Measurements from ENCODE around the gene SLC13A3. TPM values are rescaled to one million over a fixed set of nuclear protein-coding genes. Genes with fewer than 3 reads are reported as not detected.

Gene SLC13A3
- total RNA-seq, 1 experiment from 2014 or later, result 17.5 TPM

GRCh38 chr20:46557231-46557956 lies 93.9 kb downstream of the SLC13A3 start:
- peaks cover 7% of the 10 kb centered on the region; the same call in 1 of the 2 replicates for H3K4me1 ChIP-seq (ENCODE audit: insufficient read depth, low read length)
- H4K20me1 ChIP-seq (ENCODE audit: control insufficient read depth, insufficient read depth, insufficient read length), result no peaks in the 10 kb centered on the region
- no peak overlapping the region for H3K18ac ChIP-seq (ENCODE audit: insufficient read length, low read depth, low read length)
- H3K79me2 ChIP-seq (ENCODE audit: insufficient read depth, low read length), result no peaks in the 10 kb centered on the region
- H3K4ac ChIP-seq (ENCODE audit: low read depth, low read length), result no peak overlapping the region
- no peaks in the 10 kb centered on the region for H3K23me2 ChIP-seq (ENCODE audit: insufficient read length, low read depth, low read length, poor library complexity, severe bottlenecking)
- no peaks in the 10 kb centered on the region for H3K9me3 ChIP-seq (ENCODE audit: control insufficient read depth, low read depth, low read length)
- no peak overlapping the region for H2AFZ ChIP-seq (ENCODE audit: low read length)
- no peak overlapping the region for H3K14ac ChIP-seq (ENCODE audit: insufficient read depth, low read length)
- no peak overlapping the region for H4K5ac ChIP-seq (ENCODE audit: insufficient read length, low read depth, low read length)
- H4K8ac ChIP-seq (replicated peaks; ENCODE audit: insufficient read length, low read depth, low read length), result no peak overlapping the region
- no peak overlapping the region for H3K27ac ChIP-seq (ENCODE audit: insufficient read length, low read depth, low read length)
- no peak overlapping the region for H2BK20ac ChIP-seq (ENCODE audit: low read depth, low read length, poor library complexity, severe bottlenecking)
- H3K27me3 Mint-ChIP-seq (ENCODE audit: low read depth), result no peaks in the 10 kb centered on the region
- no peak overlapping the region for H2BK120ac ChIP-seq (ENCODE audit: low read depth, low read length, poor library complexity, severe bottlenecking)
- no peak overlapping the region for H3K4me3 Mint-ChIP-seq
- no peaks in the 10 kb centered on the region for H3K79me1 ChIP-seq (ENCODE audit: insufficient read depth, low read depth, low read length, poor library complexity, severe bottlenecking)
- H3K4me2 ChIP-seq (ENCODE audit: insufficient read depth, insufficient read length, low read length), result no peak overlapping the region
- no peak overlapping the region for H3K23ac ChIP-seq (ENCODE audit: insufficient read length, low read depth, low read length)
- H4K91ac ChIP-seq (ENCODE audit: insufficient read length, low read depth, low read length), result no peak overlapping the region
- no peak for DNase-seq
- WGBS (ENCODE audit: extremely low coverage, insufficient read length, low lambda C conversion rate), result no CpG with 5 or more reads among the region's 8 CpGs
- no peak overlapping the region for H2AK5ac ChIP-seq (ENCODE audit: insufficient read length, low read length)
- H3K56ac ChIP-seq (ENCODE audit: insufficient read length, low read depth, low read length), result no peak overlapping the region
- no peak overlapping the region for H3T11ph ChIP-seq (ENCODE audit: low read length)
- H3K27me3 ChIP-seq (ENCODE audit: insufficient read depth, low read length), result no peaks in the 10 kb centered on the region
- no peak overlapping the region for H2BK5ac ChIP-seq (ENCODE audit: insufficient read length, low read length)
- no peak overlapping the region for H2BK15ac ChIP-seq (ENCODE audit: low read depth, low read length)
- no peak for TF ChIP-seq CTCF (conservative IDR thresholded peaks at IDR 0.05)
- no peaks in the 10 kb centered on the region for H3K36me3 Mint-ChIP-seq (ENCODE audit: insufficient read depth in 1 of 3, low read depth in 3 of 3)
- H3K4me1 Mint-ChIP-seq, result peaks cover 56 to 65% of the 10 kb centered on the region in 2 experiments
- no peaks in the 10 kb centered on the region for H3K9me3 Mint-ChIP-seq
- H3K9ac ChIP-seq (ENCODE audit: extremely low read depth, insufficient read length, low read length), result no peak overlapping the region
- H3K27ac Mint-ChIP-seq, result no peak overlapping the region; a peak in 1 of 7 replicates
- no peak overlapping the region for H2BK12ac ChIP-seq (ENCODE audit: insufficient read length, low read depth, low read length)

Data from H9 (cell line).